CD14-positive monocyte (primary cell): ENCODE results near the gene SIPA1L3. TPM values are rescaled to one million over a fixed set of nuclear protein-coding genes. Genes with fewer than 3 reads are reported as not detected.

Experiments
- DNase-seq, 3 donors: peaks; one replicate each; pipeline ENCODE4 v3.0.0-alpha.2; 2011 to 2022
- H2AFZ ChIP-seq: 2 replicates; pipeline ENCODE4 v1.6.0; 2012; ENCODE audit warnings: mild to moderate bottlenecking, low read depth, low read length, inconsistent platforms; ENCODE audit not compliant: insufficient read depth, poor library complexity, severe bottlenecking
- H3K27ac ChIP-seq, 2 donors: 1 replicate in 1 of 2; 2 replicates in 1 of 2; pipeline ENCODE4 v1.5.1; 2012 to 2013; ENCODE audit warnings: low read length in 2 of 2, control low read depth in 1 of 2, inconsistent platforms in 1 of 2, low read depth in 1 of 2, mild to moderate bottlenecking in 1 of 2
- H3K27me3 ChIP-seq, 2 donors: one replicate each; pipeline versions ENCODE4 v1.6.0 to v1.6.1; 2011 to 2013; ENCODE audit warnings: low read length in 2 of 2; ENCODE audit not compliant: control insufficient read depth in 2 of 2, insufficient read depth in 2 of 2
- H3K36me3 ChIP-seq, 2 donors: replicated peaks in 1 of 2; 1 replicate in 1 of 2; 2 replicates in 1 of 2; pipeline versions ENCODE4 v1.5.1 to v1.6.1; 2012 to 2013; ENCODE audit warnings: low read length in 2 of 2, control low read depth in 1 of 2, inconsistent platforms in 1 of 2, mild to moderate bottlenecking in 1 of 2; ENCODE audit not compliant: insufficient read depth in 2 of 2, control insufficient read depth in 1 of 2
- H3K4me1 ChIP-seq, 2 donors: 1 replicate in 1 of 2; 2 replicates in 1 of 2; pipeline versions ENCODE4 v1.5.1 to v1.6.1; 2012 to 2013; ENCODE audit warnings: low read length in 2 of 2, control low read depth in 1 of 2, inconsistent platforms in 1 of 2, mild to moderate bottlenecking in 1 of 2, moderate library complexity in 1 of 2; ENCODE audit not compliant: insufficient read depth in 2 of 2, control insufficient read depth in 1 of 2
- H3K4me2 ChIP-seq: replicated peaks from 2 replicates; pipeline ENCODE3; 2012; ENCODE audit warnings: low read length, moderate library complexity, mild to moderate bottlenecking; ENCODE audit not compliant: poor library complexity, severe bottlenecking; ENCODE audit errors: extremely low read depth
- H3K4me3 ChIP-seq, 3 experiments: fragments of 200-600 bp in 1 of 3; sonication (generic) in 1 of 3; replicated peaks in 1 of 3; 1 replicate in 2 of 3; 2 replicates in 1 of 3; pipeline ENCODE4 v1.5.1; 2011 to 2013; ENCODE audit warnings: low read length in 3 of 3, mild to moderate bottlenecking in 3 of 3, control low read depth in 2 of 3, low read depth in 2 of 3, inconsistent platforms in 1 of 3, moderate library complexity in 1 of 3
- H3K79me2 ChIP-seq: 2 replicates; pipeline ENCODE4 v1.6.0; 2012; ENCODE audit warnings: mild to moderate bottlenecking, control low read depth, inconsistent platforms, low read length, moderate library complexity; ENCODE audit not compliant: insufficient read depth
- H3K9ac ChIP-seq: 2 replicates; pipeline ENCODE4 v1.6.0; 2017; ENCODE audit warnings: low read length, mild to moderate bottlenecking; ENCODE audit not compliant: insufficient read depth, poor library complexity, severe bottlenecking
- H3K9me3 ChIP-seq, 2 donors: replicated peaks in 1 of 2; 1 replicate in 1 of 2; 2 replicates in 1 of 2; pipeline versions ENCODE4 v1.5.1 to v1.6.1; 2012 to 2013; ENCODE audit warnings: low read length in 2 of 2, control low read depth in 1 of 2; ENCODE audit not compliant: control insufficient read depth in 1 of 2, insufficient read depth in 1 of 2
- H4K20me1 ChIP-seq: 2 replicates; pipeline ENCODE4 v1.6.0; 2012; ENCODE audit warnings: mild to moderate bottlenecking, low read length, control low read depth, moderate library complexity; ENCODE audit not compliant: insufficient read depth
- H3K27ac Mint-ChIP-seq, 7 donors: one replicate each; pipeline ENCODE4 v1.8.0; 2020; ENCODE audit warnings: mild to moderate bottlenecking in 7 of 7, mixed read lengths in 7 of 7, moderate library complexity in 6 of 7, inconsistent platforms in 2 of 7
- H3K27me3 Mint-ChIP-seq, 3 donors: one replicate each; pipeline ENCODE4 v1.8.0; 2021 to 2022; ENCODE audit warnings: low read depth in 3 of 3, mild to moderate bottlenecking in 3 of 3, mixed read lengths in 3 of 3, moderate library complexity in 3 of 3, inconsistent platforms in 1 of 3
- H3K36me3 Mint-ChIP-seq, 2 donors: one replicate each; pipeline ENCODE4 v1.8.0; 2020; ENCODE audit warnings: mixed read lengths in 2 of 2, inconsistent platforms in 1 of 2, mild to moderate bottlenecking in 1 of 2
- H3K4me1 Mint-ChIP-seq: one replicate; pipeline ENCODE4 v1.8.0; 2020; ENCODE audit warnings: mild to moderate bottlenecking, mixed read lengths
- H3K4me3 Mint-ChIP-seq, 2 donors: one replicate each; pipeline ENCODE4 v1.8.0; 2020; ENCODE audit warnings: mild to moderate bottlenecking in 2 of 2, mixed read lengths in 2 of 2, moderate library complexity in 1 of 2
- H3K9me3 Mint-ChIP-seq, 7 donors: one replicate each; pipeline ENCODE4 v1.8.0; 2020 to 2022; ENCODE audit warnings: mixed read lengths in 7 of 7, mild to moderate bottlenecking in 6 of 7, moderate library complexity in 6 of 7, inconsistent platforms in 2 of 7
- CTCF ChIP-seq: fragments of 200-600 bp; IDR thresholded peaks from one replicate; pipeline ENCODE4 v1.8.0; 2022; ENCODE audit warnings: antibody characterized with exemption, mild to moderate bottlenecking
- WGBS: methylation state at CpG from one replicate; pipeline ENCODE4 v1.1.5; 2013; ENCODE audit warnings: missing lambda C conversion rate; ENCODE audit not compliant: insufficient coverage; 5-methylcytosine and 5-hydroxymethylcytosine counted together
- intact Hi-C, 2 donors: fragments of 100-400 bp; cut with micrococcal nuclease; formaldehyde crosslinking; loops; one replicate each; pipeline versions ENCODE4 v1.15.0 to v1.15.1; 2023
- polyA plus RNA-seq, 3 donors: library from polyadenylated mRNA; depleted of rRNA in 1 of 3; unstranded in 2 of 3; stranded (reverse) in 1 of 3; fragments of 300-500 nt in 2 of 3; fragments of >200 nt in 1 of 3; fragmentation: Illumina TruSeq in 2 of 3; gene quantifications; 1 replicate in 2 of 3; 2 replicates in 1 of 3; pipeline ENCODE4 v1.2.3, GENCODE V29; 2012 to 2021

SIPA1L3 gene
- polyA plus RNA-seq, 3 donors = 0.55 to 4.5 (median 0.99) TPM

GRCh38 chr19:37946132-37946531 is 39.1 kb downstream of the SIPA1L3 start:
- no peak overlapping the region for H3K27ac Mint-ChIP-seq
- H3K4me1 Mint-ChIP-seq = peaks cover 11% of the 10 kb centered on the region

GRCh38 chr19:37947778-37948177 is 40.8 kb downstream of the SIPA1L3 start:
- Mint-ChIP-seq H3K9me3 (peaks cover 0 to 4% (median 0%) of the 10 kb centered on the region in 7 donors), H3K4me1 (peaks cover 19% of the 10 kb centered on the region), H3K27ac (peak overlapping the region in 1 of 7 donors; percentile 3), H3K27me3 (no peaks in the 10 kb centered on the region), H3K4me3 (no peak overlapping the region), H3K36me3 (peaks cover 0 to 6% of the 10 kb centered on the region in 2 donors)
- Histone ChIP-seq H2AFZ (no peak overlapping the region), H3K79me2 (no peaks in the 10 kb centered on the region), H3K36me3 (no peaks in the 10 kb centered on the region), H4K20me1 (peaks cover 3% of the 10 kb centered on the region), H3K27ac (no peak overlapping the region), H3K9ac (no peak overlapping the region), H3K4me2 (no peak overlapping the region), H3K4me3 (no peak overlapping the region), H3K4me1 (peaks cover 17 to 20% of the 10 kb centered on the region in 2 donors), H3K27me3 (no peaks in the 10 kb centered on the region), H3K9me3 (no peaks in the 10 kb centered on the region)
- 100% methylated on average over 5 of the region's 5 CpGs for WGBS
- no peak for DNase-seq
- TF ChIP-seq CTCF = no peak
- intact Hi-C loops = no loop called here

More at GRCh38 chr19:37946132-37946531, 39.1 kb downstream of the SIPA1L3 start:
- Histone ChIP-seq H2AFZ (no peak overlapping the region), H3K27ac (no peak overlapping the region), H4K20me1 (peaks cover 8% of the 10 kb centered on the region), H3K9me3 (no peaks in the 10 kb centered on the region), H3K4me1 (peaks cover 9 to 11% of the 10 kb centered on the region in 2 donors), H3K79me2 (no peaks in the 10 kb centered on the region), H3K36me3 (no peaks in the 10 kb centered on the region), H3K4me3 (no peak overlapping the region), H3K9ac (no peak overlapping the region), H3K27me3 (no peaks in the 10 kb centered on the region), H3K4me2 (no peak overlapping the region)
- Mint-ChIP-seq H3K9me3 (peaks cover 0 to 4% (median 0%) of the 10 kb centered on the region in 7 donors), H3K36me3 (peaks cover 0 to 6% of the 10 kb centered on the region in 2 donors), H3K27me3 (no peaks in the 10 kb centered on the region), H3K4me3 (no peak overlapping the region)
- no CpG with 5 or more reads among the region's 6 CpGs for WGBS
- no peak for TF ChIP-seq CTCF
- intact Hi-C loops = no loop called here
- no peak for DNase-seq
